GM13976 (cell line): ENCODE measurements around the gene OR2V1.
"Not testable (repeated sequence)": the region's sequence is repeated elsewhere in the genome, so short reads cannot be mapped to it uniquely, and the experiment has no call there.

Experiments
- DNase-seq: peaks from one replicate; pipeline ENCODE4 v3.0.0; 2012; ENCODE audit warnings: low spot score
- CTCF ChIP-seq: IDR thresholded peaks from 2 replicates; pipeline ENCODE4 v1.5.1; 2012; ENCODE audit warnings: borderline replicate concordance, mild to moderate bottlenecking; ENCODE audit not compliant: insufficient read depth; ENCODE audit errors: extremely low read depth, missing control alignments, control extremely low read depth
- in situ Hi-C: fragments of 300-500 bp; cut with MboI; formaldehyde crosslinking; loops from one replicate; pipeline ENCODE4 v1.12.0; 2022; ENCODE audit warnings: low sequenced_read_pairs, mixed read lengths, inconsistent platforms; ENCODE audit not compliant: unreplicated experiment

OR2V1 gene

GRCh38 chr5:181107699-181108098 is 23.3 kb downstream of the OR2V1 start:
- no peak for TF ChIP-seq CTCF
- no peak for DNase-seq
- in situ Hi-C loops, result no loop called here

- TF ChIP-seq CTCF, result no peak
- in situ Hi-C loops, result no loop called here
- DNase-seq, result no peak
Observed at GRCh38 chr5:181105391-181106025, 25.5 kb downstream of the OR2V1 start.

GRCh38 chr5:181104606-181105390 is 26.2 kb downstream of the OR2V1 start:
- in situ Hi-C loops, DNase-seq: not testable (repeated sequence)

GRCh38 chr5:181104259-181104568 is 26.8 kb downstream of the OR2V1 start:
- DNase-seq, in situ Hi-C loops: not testable (repeated sequence)

- DNase-seq, in situ Hi-C loops: not testable (repeated sequence)
Observed at GRCh38 chr5:181101930-181102674, 28.9 kb downstream of the OR2V1 start.

GRCh38 chr5:181101030-181101641 is 29.8 kb downstream of the OR2V1 start:
- in situ Hi-C loops, result not testable (repeated sequence)

GRCh38 chr5:181100121-181100875 is 30.7 kb downstream of the OR2V1 start:
- in situ Hi-C loops, result no loop called here
- TF ChIP-seq CTCF, result no peak
- DNase-seq, result peak; percentile 33

More at GRCh38 chr5:181101030-181101641, 29.8 kb downstream of the OR2V1 start:
- DNase-seq, result not testable (repeated sequence)

- in situ Hi-C loops, result no loop called here
- DNase-seq, result no peak
- no peak for TF ChIP-seq CTCF
Observed at GRCh38 chr5:181099602-181100086, 31.3 kb downstream of the OR2V1 start.
